GM12878 (cell line): ENCODE results near the gene ECT2. TPM values are rescaled to one million over a fixed set of nuclear protein-coding genes. Genes with fewer than 3 reads are reported as not detected.

Experiments used
- CEBPB ChIP-seq, 2 experiments: fragments of 150-350 bp in 1 of 2; IDR thresholded peaks; 2 replicates each; pipeline ENCODE4 v1.6.1; 2012 to 2014; ENCODE audit warnings: low read depth in 2 of 2, low read length in 2 of 2, borderline replicate concordance in 1 of 2, inconsistent platforms in 1 of 2
- FOXK2 ChIP-seq: fragments of 450-650 bp; IDR thresholded peaks from 2 replicates; pipeline ENCODE4 v1.6.1; 2017; ENCODE audit warnings: mild to moderate bottlenecking, moderate library complexity
- IRF3 ChIP-seq: fragments of 450-650 bp; IDR thresholded peaks from 2 replicates; pipeline ENCODE4 v1.6.1; 2014; ENCODE audit warnings: mild to moderate bottlenecking
- JUNB ChIP-seq: IDR thresholded peaks from 2 replicates; pipeline ENCODE4 v1.6.1; 2016; ENCODE audit warnings: antibody characterized with exemption, mild to moderate bottlenecking
- MEF2A ChIP-seq: IDR thresholded peaks from 2 replicates; pipeline ENCODE4 v1.6.1; 2011; ENCODE audit warnings: low read depth, mild to moderate bottlenecking, low read length, moderate library complexity; ENCODE audit not compliant: insufficient read depth
- NFYA ChIP-seq: IDR thresholded peaks from 2 replicates; pipeline ENCODE4 v1.6.1; 2011; ENCODE audit warnings: low read depth, mild to moderate bottlenecking, low read length, improper control_type of control experiment, borderline replicate concordance
- NKRF ChIP-seq: fragments of 450-650 bp; conservative IDR thresholded peaks from 2 replicates; pipeline ENCODE4 v1.6.1; 2017; ENCODE audit warnings: mild to moderate bottlenecking, moderate library complexity
- TCF7 ChIP-seq: IDR thresholded peaks from 2 replicates; pipeline ENCODE4 v1.6.1; 2014; ENCODE audit warnings: antibody characterized with exemption, borderline replicate concordance
- YBX1 ChIP-seq: fragments of 450-650 bp; IDR thresholded peaks from 2 replicates; pipeline ENCODE4 v1.6.1; 2016; ENCODE audit warnings: antibody characterized with exemption
- ZNF274 ChIP-seq: IDR thresholded peaks from one replicate; pipeline ENCODE4 v1.8.0; 2011; ENCODE audit not compliant: insufficient read length, insufficient read depth
- ZNF384 ChIP-seq: IDR thresholded peaks from 2 replicates; pipeline ENCODE4 v1.6.1; 2012; ENCODE audit warnings: low read depth, mild to moderate bottlenecking, low read length, improper control_type of control experiment, borderline replicate concordance
- polyA plus RNA-seq, 11 experiments: library from polyadenylated mRNA; depleted of rRNA in 4 of 11; unstranded in 6 of 11; stranded (reverse) in 5 of 11; fragments of >200 nt; fragmentation: Nextera tagmentation in 4 of 11; fragmentation: Illumina TruSeq in 1 of 11; extraction: Ambion mirVana in 4 of 11; extraction: Trizol in 1 of 11; gene quantifications; 1 replicate in 1 of 11; 2 replicates in 10 of 11; pipeline versions ENCODE4 v1.2.1 to v1.2.3, GENCODE V29; 2011 to 2016; ENCODE audit warnings: inconsistent platforms in 2 of 11, missing spikeins in 2 of 11, low read depth in 1 of 11
- total RNA-seq, 4 experiments: library from RNA; depleted of rRNA in 3 of 4; stranded (reverse); fragments of >200 nt in 3 of 4; fragmentation: Illumina TruSeq in 1 of 4; extraction: Trizol in 1 of 4; gene quantifications; 2 replicates each; pipeline versions ENCODE4 v1.2.1 to v1.2.3, GENCODE V29; 2013 to 2021
- TF ChIP-seq, protein P1 (sequence below): fragments of 450-650 bp; IDR thresholded peaks from 2 replicates; pipeline ENCODE4 v1.6.1; 2017; ENCODE audit warnings: antibody characterized with exemption, mild to moderate bottlenecking, moderate library complexity
- TF ChIP-seq, protein P2 (sequence below): IDR thresholded peaks from 2 replicates; pipeline ENCODE4 v1.6.1; 2012; ENCODE audit warnings: improper control_type of control experiment, low read depth, low read length; ENCODE audit not compliant: insufficient replicate concordance
- TF ChIP-seq, protein P3 (sequence below): fragments of 450-650 bp; IDR thresholded peaks from 2 replicates; pipeline ENCODE4 v1.6.1; 2018; ENCODE audit warnings: mild to moderate bottlenecking, low read depth, moderate library complexity; ENCODE audit not compliant: partially characterized antibody

ECT2 gene
- total and polyA plus RNA-seq, 10 of the 15 experiments (the other 5 are each of a cell fraction or from before 2014, with no cell fraction given), result 21.5 to 47.8 (median 38.2) TPM

- TF ChIP-seq CEBPB (IDR thresholded peaks at IDR 0.05; ENCODE audit: borderline replicate concordance in 1 of 2, low read depth in 2 of 2, low read length in 2 of 2) (peak in 1 of 2 experiments; percentile 62; a peak in 2 of 4 replicates), FOXK2 (no peak), ZNF274 (no peak), IRF3 (peak; percentile 29; the same call in 1 of the 2 replicates), NKRF (peak; percentile 61), MEF2A (no peak), JUNB (peak; percentile 46; the same call in 1 of the 2 replicates), YBX1 (no peak), TCF7 (no peak), ZNF384 (no peak), NFYA (no peak)
- TF ChIP-seq, protein P1, sequence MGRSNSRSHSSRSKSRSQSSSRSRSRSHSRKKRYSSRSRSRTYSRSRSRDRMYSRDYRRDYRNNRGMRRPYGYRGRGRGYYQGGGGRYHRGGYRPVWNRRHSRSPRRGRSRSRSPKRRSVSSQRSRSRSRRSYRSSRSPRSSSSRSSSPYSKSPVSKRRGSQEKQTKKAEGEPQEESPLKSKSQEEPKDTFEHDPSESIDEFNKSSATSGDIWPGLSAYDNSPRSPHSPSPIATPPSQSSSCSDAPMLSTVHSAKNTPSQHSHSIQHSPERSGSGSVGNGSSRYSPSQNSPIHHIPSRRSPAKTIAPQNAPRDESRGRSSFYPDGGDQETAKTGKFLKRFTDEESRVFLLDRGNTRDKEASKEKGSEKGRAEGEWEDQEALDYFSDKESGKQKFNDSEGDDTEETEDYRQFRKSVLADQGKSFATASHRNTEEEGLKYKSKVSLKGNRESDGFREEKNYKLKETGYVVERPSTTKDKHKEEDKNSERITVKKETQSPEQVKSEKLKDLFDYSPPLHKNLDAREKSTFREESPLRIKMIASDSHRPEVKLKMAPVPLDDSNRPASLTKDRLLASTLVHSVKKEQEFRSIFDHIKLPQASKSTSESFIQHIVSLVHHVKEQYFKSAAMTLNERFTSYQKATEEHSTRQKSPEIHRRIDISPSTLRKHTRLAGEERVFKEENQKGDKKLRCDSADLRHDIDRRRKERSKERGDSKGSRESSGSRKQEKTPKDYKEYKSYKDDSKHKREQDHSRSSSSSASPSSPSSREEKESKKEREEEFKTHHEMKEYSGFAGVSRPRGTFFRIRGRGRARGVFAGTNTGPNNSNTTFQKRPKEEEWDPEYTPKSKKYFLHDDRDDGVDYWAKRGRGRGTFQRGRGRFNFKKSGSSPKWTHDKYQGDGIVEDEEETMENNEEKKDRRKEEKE, result no peak
- TF ChIP-seq, protein P2, sequence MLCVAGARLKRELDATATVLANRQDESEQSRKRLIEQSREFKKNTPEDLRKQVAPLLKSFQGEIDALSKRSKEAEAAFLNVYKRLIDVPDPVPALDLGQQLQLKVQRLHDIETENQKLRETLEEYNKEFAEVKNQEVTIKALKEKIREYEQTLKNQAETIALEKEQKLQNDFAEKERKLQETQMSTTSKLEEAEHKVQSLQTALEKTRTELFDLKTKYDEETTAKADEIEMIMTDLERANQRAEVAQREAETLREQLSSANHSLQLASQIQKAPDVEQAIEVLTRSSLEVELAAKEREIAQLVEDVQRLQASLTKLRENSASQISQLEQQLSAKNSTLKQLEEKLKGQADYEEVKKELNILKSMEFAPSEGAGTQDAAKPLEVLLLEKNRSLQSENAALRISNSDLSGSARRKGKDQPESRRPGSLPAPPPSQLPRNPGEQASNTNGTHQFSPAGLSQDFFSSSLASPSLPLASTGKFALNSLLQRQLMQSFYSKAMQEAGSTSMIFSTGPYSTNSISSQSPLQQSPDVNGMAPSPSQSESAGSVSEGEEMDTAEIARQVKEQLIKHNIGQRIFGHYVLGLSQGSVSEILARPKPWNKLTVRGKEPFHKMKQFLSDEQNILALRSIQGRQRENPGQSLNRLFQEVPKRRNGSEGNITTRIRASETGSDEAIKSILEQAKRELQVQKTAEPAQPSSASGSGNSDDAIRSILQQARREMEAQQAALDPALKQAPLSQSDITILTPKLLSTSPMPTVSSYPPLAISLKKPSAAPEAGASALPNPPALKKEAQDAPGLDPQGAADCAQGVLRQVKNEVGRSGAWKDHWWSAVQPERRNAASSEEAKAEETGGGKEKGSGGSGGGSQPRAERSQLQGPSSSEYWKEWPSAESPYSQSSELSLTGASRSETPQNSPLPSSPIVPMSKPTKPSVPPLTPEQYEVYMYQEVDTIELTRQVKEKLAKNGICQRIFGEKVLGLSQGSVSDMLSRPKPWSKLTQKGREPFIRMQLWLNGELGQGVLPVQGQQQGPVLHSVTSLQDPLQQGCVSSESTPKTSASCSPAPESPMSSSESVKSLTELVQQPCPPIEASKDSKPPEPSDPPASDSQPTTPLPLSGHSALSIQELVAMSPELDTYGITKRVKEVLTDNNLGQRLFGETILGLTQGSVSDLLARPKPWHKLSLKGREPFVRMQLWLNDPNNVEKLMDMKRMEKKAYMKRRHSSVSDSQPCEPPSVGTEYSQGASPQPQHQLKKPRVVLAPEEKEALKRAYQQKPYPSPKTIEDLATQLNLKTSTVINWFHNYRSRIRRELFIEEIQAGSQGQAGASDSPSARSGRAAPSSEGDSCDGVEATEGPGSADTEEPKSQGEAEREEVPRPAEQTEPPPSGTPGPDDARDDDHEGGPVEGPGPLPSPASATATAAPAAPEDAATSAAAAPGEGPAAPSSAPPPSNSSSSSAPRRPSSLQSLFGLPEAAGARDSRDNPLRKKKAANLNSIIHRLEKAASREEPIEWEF, result no peak
- TF ChIP-seq, protein P3, sequence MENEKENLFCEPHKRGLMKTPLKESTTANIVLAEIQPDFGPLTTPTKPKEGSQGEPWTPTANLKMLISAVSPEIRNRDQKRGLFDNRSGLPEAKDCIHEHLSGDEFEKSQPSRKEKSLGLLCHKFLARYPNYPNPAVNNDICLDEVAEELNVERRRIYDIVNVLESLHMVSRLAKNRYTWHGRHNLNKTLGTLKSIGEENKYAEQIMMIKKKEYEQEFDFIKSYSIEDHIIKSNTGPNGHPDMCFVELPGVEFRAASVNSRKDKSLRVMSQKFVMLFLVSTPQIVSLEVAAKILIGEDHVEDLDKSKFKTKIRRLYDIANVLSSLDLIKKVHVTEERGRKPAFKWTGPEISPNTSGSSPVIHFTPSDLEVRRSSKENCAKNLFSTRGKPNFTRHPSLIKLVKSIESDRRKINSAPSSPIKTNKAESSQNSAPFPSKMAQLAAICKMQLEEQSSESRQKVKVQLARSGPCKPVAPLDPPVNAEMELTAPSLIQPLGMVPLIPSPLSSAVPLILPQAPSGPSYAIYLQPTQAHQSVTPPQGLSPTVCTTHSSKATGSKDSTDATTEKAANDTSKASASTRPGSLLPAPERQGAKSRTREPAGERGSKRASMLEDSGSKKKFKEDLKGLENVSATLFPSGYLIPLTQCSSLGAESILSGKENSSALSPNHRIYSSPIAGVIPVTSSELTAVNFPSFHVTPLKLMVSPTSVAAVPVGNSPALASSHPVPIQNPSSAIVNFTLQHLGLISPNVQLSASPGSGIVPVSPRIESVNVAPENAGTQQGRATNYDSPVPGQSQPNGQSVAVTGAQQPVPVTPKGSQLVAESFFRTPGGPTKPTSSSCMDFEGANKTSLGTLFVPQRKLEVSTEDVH, result no peak
These were observed 39.7 kb upstream of the ECT2 start, which contains the start of gene NCEH1 (continued) for GRCh38 chr3:172710664-172711453.
